HG02884 (cell line): ENCODE data around the gene DYNC2H1.

ENCODE experiments used
- ATAC-seq: cut with Tn5 transposase; IDR thresholded peaks from one replicate; pipeline ENCODE4 v1.9.1; 2021; ENCODE audit warnings: mild to moderate bottlenecking, moderate library complexity; ENCODE audit not compliant: unreplicated experiment

The DYNC2H1 gene

GRCh38 chr11:103525069-103525468 is 415.8 kb downstream of the DYNC2H1 start:
- ATAC-seq = no peak

- ATAC-seq = no peak
Measured at GRCh38 chr11:103528046-103528445, 418.8 kb downstream of the DYNC2H1 start.

DNA sequence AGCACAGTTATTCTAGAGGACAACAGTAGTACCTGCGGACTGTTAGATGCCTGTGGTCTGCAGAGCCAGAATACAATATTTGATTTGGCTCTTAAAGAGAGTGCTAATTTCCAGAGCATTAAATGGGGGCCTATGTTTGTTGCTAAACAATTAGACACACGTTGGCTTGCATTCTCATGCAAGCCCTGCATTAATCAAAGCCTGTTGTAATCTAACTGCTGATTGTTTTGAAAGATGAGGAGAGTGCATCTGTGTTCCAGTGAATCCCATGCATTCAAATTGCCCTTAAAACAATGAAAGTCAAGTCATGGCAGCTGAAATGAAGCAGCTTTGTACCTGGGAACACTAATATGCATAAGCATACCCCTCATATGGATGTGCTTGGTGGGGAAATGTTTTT is 419.4 kb downstream of the DYNC2H1 start:
- ATAC-seq = no peak

DNA sequence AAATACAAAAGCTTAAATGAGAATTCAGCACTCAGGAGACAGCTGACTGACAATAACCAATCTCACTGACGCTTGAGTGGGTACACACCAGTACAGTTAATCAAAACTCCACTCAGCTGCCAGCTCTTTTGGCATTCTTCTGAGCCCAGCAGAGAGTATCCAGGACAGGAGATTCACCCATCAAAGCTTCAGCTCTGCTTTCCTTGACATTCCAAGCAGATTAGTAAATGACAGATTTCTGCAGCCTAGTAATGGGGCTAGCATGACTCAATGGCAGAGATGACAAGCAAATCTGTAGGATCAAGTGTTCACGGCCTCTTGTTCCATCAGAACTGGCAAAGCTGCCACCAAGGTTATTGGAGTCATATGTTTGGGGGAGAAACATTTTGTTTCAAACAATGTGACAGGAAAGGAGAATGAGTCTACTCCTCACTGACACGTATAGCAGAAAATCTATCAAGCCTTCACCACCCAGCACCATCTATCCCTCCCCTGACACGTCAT is 420.0 kb downstream of the DYNC2H1 start:
- ATAC-seq = no peak
